GM23248 (cell line): ENCODE data around the gene GARNL3. TPM values are rescaled to one million over a fixed set of nuclear protein-coding genes. Genes with fewer than 3 reads are reported as not detected.

Source experiments
- DNase-seq: peaks from one replicate; pipeline ENCODE4 v3.0.0-alpha.2; 2015
- H2AFZ ChIP-seq: fragments of 200-600 bp; sonication (generic); 2 replicates; pipeline ENCODE4 v1.6.1; 2016; ENCODE audit warnings: antibody characterized with exemption
- H3F3A ChIP-seq: fragments of 200-600 bp; sonication (generic); 2 replicates; pipeline ENCODE4 v1.6.1; 2016; ENCODE audit warnings: mild to moderate bottlenecking, antibody characterized with exemption, mixed run types; ENCODE audit not compliant: insufficient read depth
- H3K27ac ChIP-seq: fragments of 200-600 bp; sonication (generic); 2 replicates; pipeline ENCODE4 v1.5.1; 2016; ENCODE audit warnings: mild to moderate bottlenecking
- H3K27me3 ChIP-seq: fragments of 200-600 bp; sonication (generic); replicated peaks from 2 replicates; pipeline ENCODE4 v1.6.1; 2016; ENCODE audit warnings: mild to moderate bottlenecking; ENCODE audit not compliant: insufficient read depth
- H3K36me3 ChIP-seq: fragments of 200-600 bp; sonication (generic); 2 replicates; pipeline ENCODE4 v1.6.1; 2016; ENCODE audit warnings: low read depth, mild to moderate bottlenecking
- H3K4me1 ChIP-seq: fragments of 200-600 bp; sonication (generic); 2 replicates; pipeline ENCODE4 v1.6.1; 2016; ENCODE audit warnings: mild to moderate bottlenecking; ENCODE audit not compliant: insufficient read depth
- H3K4me2 ChIP-seq: fragments of 200-600 bp; sonication (generic); one replicate; pipeline ENCODE4 v1.6.1; 2016; ENCODE audit warnings: mild to moderate bottlenecking; ENCODE audit not compliant: unreplicated experiment
- H3K4me3 ChIP-seq: fragments of 200-600 bp; sonication (generic); 2 replicates; pipeline ENCODE4 v1.5.1; 2016; ENCODE audit warnings: mild to moderate bottlenecking
- H3K79me2 ChIP-seq: fragments of 200-600 bp; sonication (generic); 2 replicates; pipeline ENCODE4 v1.6.1; 2016; ENCODE audit warnings: mild to moderate bottlenecking; ENCODE audit not compliant: insufficient read depth
- H3K9ac ChIP-seq: fragments of 200-600 bp; sonication (generic); 2 replicates; pipeline ENCODE4 v1.6.1; 2016; ENCODE audit warnings: mild to moderate bottlenecking
- H3K9me2 ChIP-seq: fragments of 200-600 bp; sonication (generic); 2 replicates; pipeline ENCODE4 v1.6.1; 2016; ENCODE audit warnings: mixed run types, mild to moderate bottlenecking, moderate library complexity; ENCODE audit not compliant: insufficient read depth
- H3K9me3 ChIP-seq: fragments of 200-600 bp; sonication (generic); one replicate; pipeline ENCODE4 v1.6.1; 2017; ENCODE audit warnings: low read depth
- H4K20me1 ChIP-seq: fragments of 200-600 bp; sonication (generic); 2 replicates; pipeline ENCODE4 v1.6.0; 2016; ENCODE audit not compliant: insufficient read depth
- EZH2 ChIP-seq: fragments of 200-600 bp; sonication (generic); IDR thresholded peaks from 2 replicates; pipeline ENCODE4 v1.6.1; 2018; ENCODE audit warnings: antibody characterized with exemption, mild to moderate bottlenecking; ENCODE audit not compliant: insufficient read depth, poor library complexity, severe bottlenecking
- EZH2phosphoT487 ChIP-seq: fragments of 200-600 bp; sonication (generic); IDR thresholded peaks from 2 replicates; pipeline ENCODE4 v1.6.1; 2018; ENCODE audit warnings: antibody characterized with exemption, moderate library complexity, mild to moderate bottlenecking, low read depth; ENCODE audit not compliant: insufficient read depth
- WGBS, 2 experiments: methylation state at CpG; one replicate each; pipeline ENCODE4 v1.1.6; 2015 to 2017; ENCODE audit warnings: low lambda C conversion rate in 2 of 2, low coverage in 1 of 2; ENCODE audit errors: missing lambda C conversion rate in 2 of 2; 5-methylcytosine and 5-hydroxymethylcytosine counted together
- in situ Hi-C: fragments of 300-500 bp; cut with MboI; formaldehyde crosslinking; loops from 2 replicates; pipeline ENCODE4 v1.15.0; 2020
- polyA plus RNA-seq: library from polyadenylated mRNA; unstranded; fragments of >200 nt; fragmentation: Nextera tagmentation; extraction: Ambion mirVana; gene quantifications from 2 replicates; pipeline ENCODE4 v1.2.1, GENCODE V29; 2016
- total RNA-seq: library from RNA; depleted of rRNA; stranded (reverse); fragments of >200 nt; shearing (Covaris generic); gene quantifications from 2 replicates; pipeline ENCODE4 v1.2.3, GENCODE V29; 2014

Gene GARNL3
- total and polyA plus RNA-seq, 2 experiments from 2014 or later = 0.43 to 1.3 TPM

DNA sequence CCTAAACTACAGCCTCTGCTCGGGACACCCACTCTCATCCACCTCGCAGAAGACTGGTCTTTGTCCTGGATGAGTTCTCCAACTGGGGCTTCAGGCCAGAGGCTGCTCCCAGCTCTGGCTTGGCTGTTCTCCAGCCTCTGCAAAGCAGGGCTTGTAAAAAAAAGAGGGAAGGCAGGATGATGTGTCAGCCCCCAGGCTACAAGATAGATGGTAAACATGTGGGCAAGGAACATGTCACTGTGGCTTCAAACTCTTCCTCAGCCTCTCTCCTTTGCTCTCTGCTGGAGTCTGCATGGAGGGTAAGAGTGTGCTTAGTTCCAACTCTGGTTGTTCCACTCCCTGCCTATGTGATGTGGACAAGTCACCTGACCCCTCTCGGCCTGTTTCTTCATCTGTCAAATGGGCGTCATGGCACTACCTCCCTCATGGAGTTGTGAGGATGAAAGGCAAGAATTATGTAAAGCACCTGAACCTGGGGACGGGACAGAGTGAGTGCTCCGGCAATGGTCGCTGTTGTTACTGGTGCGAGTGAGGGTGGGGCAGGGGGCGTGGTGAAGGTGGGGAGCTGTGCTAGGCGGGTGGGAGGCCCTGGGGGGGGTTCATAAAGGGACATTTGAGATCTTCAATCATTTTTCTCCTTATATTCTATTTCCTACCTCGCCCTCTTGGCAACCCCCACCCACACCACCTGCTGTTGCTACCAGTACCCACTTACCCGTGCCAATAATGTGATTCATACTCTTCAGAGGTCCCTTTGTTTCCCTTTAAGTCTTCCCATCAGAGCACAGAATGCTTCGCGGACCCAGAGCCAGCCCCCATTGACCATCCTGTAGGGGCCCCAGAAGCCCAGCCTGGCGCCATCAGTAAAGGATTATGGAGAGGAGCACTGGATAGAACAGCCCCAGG, 152.8 kb downstream of the GARNL3 start:
- Histone ChIP-seq H3K4me1 (no peaks in the 10 kb centered on the region; the same call in 1 of the 2 replicates), H3K9ac (no peak overlapping the region), H3K9me3 (no peaks in the 10 kb centered on the region), H3K4me2 (no peak overlapping the region), H3F3A (no peaks in the 10 kb centered on the region), H3K36me3 (no peaks in the 10 kb centered on the region), H3K27ac (no peak overlapping the region), H3K4me3 (no peak overlapping the region), H3K79me2 (peaks cover under 1% of the 10 kb centered on the region; the same call in 1 of the 2 replicates), H4K20me1 (no peaks in the 10 kb centered on the region), H2AFZ (no peak overlapping the region), H3K27me3 (no peaks in the 10 kb centered on the region), H3K9me2 (no peaks in the 10 kb centered on the region)
- peak; percentile 75 for DNase-seq
- in situ Hi-C loops = no loop called here
- TF ChIP-seq EZH2 (no peak), EZH2phosphoT487 (no peak)
- 73 to 80% methylated on average over 13 to 15 of the region's 15 CpGs for WGBS, 2 experiments

DNA sequence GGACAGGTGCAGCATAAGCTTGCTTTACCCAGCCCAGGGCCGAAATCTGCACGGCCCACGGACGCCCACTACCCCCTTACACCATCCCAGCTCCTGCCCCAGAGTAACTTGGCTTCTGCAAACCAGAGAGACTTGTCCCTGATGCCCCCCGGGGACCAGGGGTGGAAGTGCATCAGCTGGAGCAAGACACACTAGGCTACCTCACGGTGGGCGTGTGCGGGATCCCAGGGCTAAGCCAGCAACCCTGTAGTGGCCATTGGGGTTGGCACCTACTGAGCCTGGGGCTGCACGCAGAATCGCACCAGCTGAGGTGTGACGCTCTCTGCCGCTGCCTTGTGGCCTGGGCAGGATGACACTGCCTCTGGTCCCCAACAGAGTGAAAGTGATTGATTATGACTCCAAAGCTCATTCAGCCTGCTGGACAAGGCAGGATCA, 153.5 kb downstream of the GARNL3 start:
- 59 to 69% methylated on average over 11 to 12 of the region's 12 CpGs for WGBS, 2 experiments
- no peaks in the 10 kb centered on the region; the same call in 1 of the 2 replicates for H3K4me1 ChIP-seq

DNA sequence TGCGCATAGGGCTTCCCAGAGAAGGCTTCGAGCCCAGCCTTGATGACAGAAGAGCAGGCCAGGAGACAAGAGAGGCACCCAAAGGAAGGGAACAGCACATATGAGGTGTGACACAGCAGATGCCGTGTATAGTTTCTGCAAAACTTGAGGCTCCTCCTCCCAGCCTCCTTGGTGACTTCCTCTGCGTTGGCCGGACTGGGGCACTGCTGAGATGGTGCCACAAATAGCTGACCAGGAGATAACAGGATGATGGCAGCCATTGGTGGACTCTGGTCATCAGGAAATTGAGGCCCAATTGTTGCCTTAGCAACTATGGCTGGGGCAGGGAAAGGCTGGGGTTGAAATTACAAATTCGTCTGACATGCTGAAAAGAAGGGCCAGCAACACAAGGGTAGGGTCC, 154.8 kb downstream of the GARNL3 start:
- TF ChIP-seq EZH2phosphoT487 = no peak
- no peak for TF ChIP-seq EZH2
- 85 to 86% methylated on average over 6 of the region's 6 CpGs for WGBS, 2 experiments
- no peaks in the 10 kb centered on the region for H3K27me3 ChIP-seq
- no peaks in the 10 kb centered on the region for H3K9me2 ChIP-seq
- no peaks in the 10 kb centered on the region for H3F3A ChIP-seq
- H2AFZ ChIP-seq = peak overlapping the region; percentile 69; the same call in 1 of the 2 replicates
- in situ Hi-C loops = no loop called here
- no peaks in the 10 kb centered on the region for H3K36me3 ChIP-seq
- no peak overlapping the region for H3K27ac ChIP-seq
- H3K4me2 ChIP-seq = peak overlapping the region; percentile 68
- peak overlapping the region; percentile 68 for H3K9ac ChIP-seq
- peak overlapping the region; percentile 70 for H3K4me3 ChIP-seq
- H4K20me1 ChIP-seq = no peaks in the 10 kb centered on the region
- no peaks in the 10 kb centered on the region; the same call in 1 of the 2 replicates for H3K4me1 ChIP-seq
- H3K79me2 ChIP-seq = peaks cover 14% of the 10 kb centered on the region
- no peak for DNase-seq
- no peaks in the 10 kb centered on the region for H3K9me3 ChIP-seq

More for the DNA sequence above, 153.5 kb downstream of the GARNL3 start:
- Histone ChIP-seq H4K20me1 (no peaks in the 10 kb centered on the region), H3F3A (no peaks in the 10 kb centered on the region), H3K9me2 (no peaks in the 10 kb centered on the region), H3K79me2 (peaks cover 7% of the 10 kb centered on the region), H3K9me3 (no peaks in the 10 kb centered on the region), H3K27me3 (no peaks in the 10 kb centered on the region), H3K36me3 (no peaks in the 10 kb centered on the region), H3K9ac (no peak overlapping the region), H3K4me3 (no peak overlapping the region), H3K4me2 (no peak overlapping the region), H3K27ac (no peak overlapping the region), H2AFZ (no peak overlapping the region)
- in situ Hi-C loops = no loop called here
- DNase-seq = peak; percentile 51
- TF ChIP-seq EZH2 = no peak
- TF ChIP-seq EZH2phosphoT487 = no peak

DNA sequence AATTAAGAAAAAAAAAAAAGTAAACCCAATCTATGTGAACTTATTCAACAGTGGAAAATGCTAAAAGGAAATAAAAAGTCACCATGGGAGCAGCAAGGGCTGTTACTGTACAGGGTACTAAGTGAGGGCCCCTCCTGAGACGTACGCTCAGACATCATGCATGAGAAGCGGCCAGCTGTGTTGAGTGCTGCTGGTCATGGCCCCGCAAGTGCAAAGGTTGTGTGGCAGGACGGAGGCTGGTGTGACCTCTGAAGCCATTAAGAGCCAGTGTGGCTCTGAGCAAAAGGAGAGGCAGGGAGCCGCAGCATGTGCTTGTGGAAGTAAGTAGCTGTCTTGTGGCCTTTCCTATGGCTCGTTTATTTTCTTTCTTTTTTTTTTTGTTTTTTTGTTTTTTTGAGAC, 156.5 kb downstream of the GARNL3 start:
- Histone ChIP-seq H3K4me2 (no peak overlapping the region), H3K4me1 (peaks cover 10% of the 10 kb centered on the region), H3K27me3 (no peaks in the 10 kb centered on the region), H2AFZ (no peak overlapping the region), H3K36me3 (no peaks in the 10 kb centered on the region), H3K4me3 (no peak overlapping the region), H3K27ac (no peak overlapping the region), H3F3A (no peaks in the 10 kb centered on the region), H3K9ac (no peak overlapping the region), H3K79me2 (peaks cover 31% of the 10 kb centered on the region), H4K20me1 (no peaks in the 10 kb centered on the region), H3K9me2 (no peaks in the 10 kb centered on the region), H3K9me3 (no peaks in the 10 kb centered on the region)
- TF ChIP-seq EZH2 (no peak), EZH2phosphoT487 (no peak)
- in situ Hi-C loops = no loop called here
- no peak for DNase-seq
- 86 to 89% methylated on average over 7 of the region's 7 CpGs for WGBS, 2 experiments
